Measurements from ENCODE around the gene CKM. TPM values are rescaled to one million over a fixed set of nuclear protein-coding genes. Genes with fewer than 3 reads are reported as not detected.

The CKM gene
- total and polyA plus RNA-seq, 2 donors (not counting 3 experiments of a cell fraction or from before 2014, with no cell fraction given) = not detected

DNA sequence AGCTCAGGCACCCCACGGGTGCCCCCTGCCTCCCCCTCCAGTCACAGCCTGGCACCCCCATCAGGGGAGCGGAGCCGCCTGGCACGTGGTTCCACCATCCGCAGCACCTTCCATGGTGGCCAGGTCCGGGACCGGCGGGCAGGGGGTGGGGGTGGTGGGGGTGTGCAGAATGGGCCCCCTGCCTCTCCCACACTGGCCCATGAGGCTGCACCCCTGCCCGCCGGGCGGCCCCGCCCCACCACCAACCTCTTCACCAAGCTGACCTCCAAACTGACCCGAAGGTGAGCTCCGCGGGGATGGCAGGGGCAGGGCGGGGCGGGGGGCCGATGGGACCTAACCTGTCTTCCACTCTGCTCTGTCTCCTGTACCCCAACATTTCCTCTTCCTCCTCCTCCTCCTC is 25.0 kb downstream of the CKM start:
- intact Hi-C loops (cut with micrococcal nuclease) = no loop called here
- CTCF ChIA-PET = no interaction called here

More for the DNA sequence above, 25.0 kb downstream of the CKM start:
- H3K4me1 ChIP-seq (ENCODE audit: control insufficient read depth, extremely low read depth, insufficient read depth, low read length) = no peaks in the 10 kb centered on the region
- TF ChIP-seq, protein P1, sequence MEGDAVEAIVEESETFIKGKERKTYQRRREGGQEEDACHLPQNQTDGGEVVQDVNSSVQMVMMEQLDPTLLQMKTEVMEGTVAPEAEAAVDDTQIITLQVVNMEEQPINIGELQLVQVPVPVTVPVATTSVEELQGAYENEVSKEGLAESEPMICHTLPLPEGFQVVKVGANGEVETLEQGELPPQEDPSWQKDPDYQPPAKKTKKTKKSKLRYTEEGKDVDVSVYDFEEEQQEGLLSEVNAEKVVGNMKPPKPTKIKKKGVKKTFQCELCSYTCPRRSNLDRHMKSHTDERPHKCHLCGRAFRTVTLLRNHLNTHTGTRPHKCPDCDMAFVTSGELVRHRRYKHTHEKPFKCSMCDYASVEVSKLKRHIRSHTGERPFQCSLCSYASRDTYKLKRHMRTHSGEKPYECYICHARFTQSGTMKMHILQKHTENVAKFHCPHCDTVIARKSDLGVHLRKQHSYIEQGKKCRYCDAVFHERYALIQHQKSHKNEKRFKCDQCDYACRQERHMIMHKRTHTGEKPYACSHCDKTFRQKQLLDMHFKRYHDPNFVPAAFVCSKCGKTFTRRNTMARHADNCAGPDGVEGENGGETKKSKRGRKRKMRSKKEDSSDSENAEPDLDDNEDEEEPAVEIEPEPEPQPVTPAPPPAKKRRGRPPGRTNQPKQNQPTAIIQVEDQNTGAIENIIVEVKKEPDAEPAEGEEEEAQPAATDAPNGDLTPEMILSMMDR (IDR thresholded peaks at IDR 0.05; ENCODE audit: extremely low read depth in 1 of 2, insufficient read depth in 1 of 2, low read depth in 1 of 2, low read length in 2 of 2) = no peak
- TF ChIP-seq POLR2AphosphoS5 (IDR thresholded peaks at IDR 0.05; ENCODE audit: insufficient read depth, low read depth, low read length) = no peak
- no peak for TF ChIP-seq EZH2 (IDR thresholded peaks at IDR 0.05; ENCODE audit: borderline replicate concordance, low read depth, low read length, severe bottlenecking)
- no peak for TF ChIP-seq FOS (IDR thresholded peaks at IDR 0.05; ENCODE audit: borderline replicate concordance, insufficient read depth, low read length)
- TF ChIP-seq, protein P2, sequence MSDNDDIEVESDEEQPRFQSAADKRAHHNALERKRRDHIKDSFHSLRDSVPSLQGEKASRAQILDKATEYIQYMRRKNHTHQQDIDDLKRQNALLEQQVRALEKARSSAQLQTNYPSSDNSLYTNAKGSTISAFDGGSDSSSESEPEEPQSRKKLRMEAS (IDR thresholded peaks at IDR 0.05; ENCODE audit: insufficient read depth, insufficient read length) = no peak
- TF ChIP-seq GATA2 (IDR thresholded peaks at IDR 0.05; ENCODE audit: insufficient read depth, insufficient read length, low read depth, low read length) = no peak
- TF ChIP-seq JUN (IDR thresholded peaks at IDR 0.05; ENCODE audit: borderline replicate concordance, insufficient read depth, insufficient read length, low read depth) = no peak
- TF ChIP-seq POLR2A (IDR thresholded peaks at IDR 0.05; ENCODE audit: low read depth, low read length) = no peak
- TF ChIP-seq MYC (IDR thresholded peaks at IDR 0.05; ENCODE audit: low read depth, low read length) = no peak
- no peaks in the 10 kb centered on the region for H3K79me2 ChIP-seq (ENCODE audit: control insufficient read depth, insufficient read depth, low read length)
- no peak overlapping the region for H3K4me2 ChIP-seq (ENCODE audit: insufficient read depth, low read length)
- no peaks in the 10 kb centered on the region for H3K27me3 ChIP-seq (ENCODE audit: control insufficient read depth in 2 of 2, insufficient read depth in 2 of 2, low read length in 2 of 2)
- FAIRE-seq (no peak), DNase-seq (ENCODE audit: low read depth, low spot score) (no peak)
- H3K36me3 ChIP-seq (ENCODE audit: control insufficient read depth in 2 of 2, extremely low read depth in 1 of 2, insufficient read depth in 2 of 2, low read length in 2 of 2) = peaks cover 0 to 10% of the 10 kb centered on the region in 2 experiments
- no peak overlapping the region for H2AFZ ChIP-seq (ENCODE audit: low read depth, low read length)
- H4K20me1 ChIP-seq (replicated peaks; ENCODE audit: control insufficient read depth, extremely low read depth, insufficient read depth, low read length) = no peaks in the 10 kb centered on the region
- no peak overlapping the region for H3K4me3 ChIP-seq (replicated peaks in 1 of 3; ENCODE audit: insufficient read depth in 1 of 3, low read depth in 1 of 3, low read length in 3 of 3)
- no peaks in the 10 kb centered on the region for H3K9me3 ChIP-seq (replicated peaks; ENCODE audit: control insufficient read depth, insufficient read depth, low read length)
- no TSS peak for BruUV-seq (replicated peaks)
- H3K9me1 ChIP-seq (replicated peaks; ENCODE audit: control insufficient read depth, extremely low read depth, insufficient read depth, low read length) = no peaks in the 10 kb centered on the region
- dilution Hi-C loops (cut with MboI; ENCODE audit: extremely low pct_ligation_motif_present, low sequenced_read_pairs) = no loop called here
- no peak overlapping the region for H3K27ac ChIP-seq (ENCODE audit: insufficient read depth, low read depth, low read length)
- H3K9ac ChIP-seq (replicated peaks; ENCODE audit: extremely low read depth, insufficient read depth, low read length) = no peak overlapping the region
- POLR2A ChIA-PET = no interaction called here
